Bronchial epithelial cell (primary cell): Measurements from ENCODE around the gene FSIP1. TPM values are rescaled to one million over a fixed set of nuclear protein-coding genes. Genes with fewer than 3 reads are reported as not detected.

Experiments used
- DNase-seq: peaks from one replicate; pipeline ENCODE4 v3.0.0-alpha.2; 2010; ENCODE audit warnings: low read depth
- FAIRE-seq: peaks from 2 replicates; lab custom pipeline; 2011; peaks lifted over from hg19 to GRCh38; lab: Jason Lieb, UNC
- H3K27me3 ChIP-seq: 2 replicates; pipeline ENCODE4 v1.5.1; 2011; ENCODE audit warnings: low read length; ENCODE audit not compliant: control insufficient read depth, insufficient read depth
- H3K36me3 ChIP-seq: 2 replicates; pipeline ENCODE4 v1.5.1; 2011; ENCODE audit warnings: low read length; ENCODE audit not compliant: control insufficient read depth, insufficient read depth
- H3K4me3 ChIP-seq: 2 replicates; pipeline ENCODE4 v1.5.1; 2011; ENCODE audit warnings: mild to moderate bottlenecking, low read depth, low read length, control low read depth
- total RNA-seq: library from RNA; depleted of rRNA; stranded (reverse); fragments of >200 nt; gene quantifications from 2 replicates; pipeline ENCODE4 v1.2.1, GENCODE V29; 2014
- TF ChIP-seq, protein P1 (sequence below): IDR thresholded peaks from 2 replicates; pipeline ENCODE4 v1.5.1; 2011; ENCODE audit warnings: mild to moderate bottlenecking, moderate library complexity, low read length, control low read depth, inconsistent platforms; ENCODE audit not compliant: insufficient read depth, severe bottlenecking

Gene FSIP1
- total RNA-seq, 1 donor from 2014 or later: 9.5 TPM

DNA sequence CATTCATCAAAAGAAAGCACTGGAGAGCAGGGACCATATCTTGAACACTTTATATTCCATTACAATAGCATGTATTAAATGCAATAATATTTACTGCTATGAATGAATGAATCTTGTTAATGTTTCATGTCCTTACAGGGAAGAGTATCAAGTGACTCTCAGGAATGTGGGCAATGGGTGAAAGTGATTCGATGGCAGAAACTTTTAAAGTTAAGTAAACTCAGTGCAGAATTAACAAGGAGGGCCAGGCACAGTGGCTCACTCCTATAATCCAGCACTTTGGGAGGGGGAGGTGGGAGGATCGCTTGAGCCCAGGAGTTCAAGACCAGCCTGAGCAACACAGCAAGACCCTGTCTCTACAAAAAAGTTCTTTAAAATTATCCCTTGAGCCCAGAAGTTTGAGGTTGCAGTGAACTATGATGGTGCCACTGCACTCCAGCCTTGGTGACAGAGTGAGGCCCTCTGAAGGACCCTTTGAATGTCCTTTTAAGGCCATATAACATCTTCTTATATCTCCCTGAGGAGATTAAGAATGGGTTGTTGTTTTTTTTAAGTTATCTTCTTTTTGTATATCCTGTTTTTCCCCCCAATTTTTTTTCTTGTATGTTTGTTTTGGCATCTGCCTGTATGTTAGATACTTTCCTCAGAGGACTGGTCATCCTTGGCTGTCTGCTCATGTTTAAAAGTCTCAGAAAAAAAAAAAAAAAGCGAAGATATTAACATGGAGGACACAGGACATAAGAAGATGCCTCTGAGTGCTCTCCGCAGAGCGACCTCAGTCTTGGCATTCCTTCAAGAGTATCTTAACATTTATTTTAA lies 9.6 kb upstream of the FSIP1 start:
- H3K4me3 ChIP-seq: no peak overlapping the region
- FAIRE-seq (no peak), DNase-seq (no peak)
- no peaks in the 10 kb centered on the region for H3K36me3 ChIP-seq
- TF ChIP-seq, protein P1, sequence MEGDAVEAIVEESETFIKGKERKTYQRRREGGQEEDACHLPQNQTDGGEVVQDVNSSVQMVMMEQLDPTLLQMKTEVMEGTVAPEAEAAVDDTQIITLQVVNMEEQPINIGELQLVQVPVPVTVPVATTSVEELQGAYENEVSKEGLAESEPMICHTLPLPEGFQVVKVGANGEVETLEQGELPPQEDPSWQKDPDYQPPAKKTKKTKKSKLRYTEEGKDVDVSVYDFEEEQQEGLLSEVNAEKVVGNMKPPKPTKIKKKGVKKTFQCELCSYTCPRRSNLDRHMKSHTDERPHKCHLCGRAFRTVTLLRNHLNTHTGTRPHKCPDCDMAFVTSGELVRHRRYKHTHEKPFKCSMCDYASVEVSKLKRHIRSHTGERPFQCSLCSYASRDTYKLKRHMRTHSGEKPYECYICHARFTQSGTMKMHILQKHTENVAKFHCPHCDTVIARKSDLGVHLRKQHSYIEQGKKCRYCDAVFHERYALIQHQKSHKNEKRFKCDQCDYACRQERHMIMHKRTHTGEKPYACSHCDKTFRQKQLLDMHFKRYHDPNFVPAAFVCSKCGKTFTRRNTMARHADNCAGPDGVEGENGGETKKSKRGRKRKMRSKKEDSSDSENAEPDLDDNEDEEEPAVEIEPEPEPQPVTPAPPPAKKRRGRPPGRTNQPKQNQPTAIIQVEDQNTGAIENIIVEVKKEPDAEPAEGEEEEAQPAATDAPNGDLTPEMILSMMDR: no peak
- H3K27me3 ChIP-seq: no peaks in the 10 kb centered on the region

DNA sequence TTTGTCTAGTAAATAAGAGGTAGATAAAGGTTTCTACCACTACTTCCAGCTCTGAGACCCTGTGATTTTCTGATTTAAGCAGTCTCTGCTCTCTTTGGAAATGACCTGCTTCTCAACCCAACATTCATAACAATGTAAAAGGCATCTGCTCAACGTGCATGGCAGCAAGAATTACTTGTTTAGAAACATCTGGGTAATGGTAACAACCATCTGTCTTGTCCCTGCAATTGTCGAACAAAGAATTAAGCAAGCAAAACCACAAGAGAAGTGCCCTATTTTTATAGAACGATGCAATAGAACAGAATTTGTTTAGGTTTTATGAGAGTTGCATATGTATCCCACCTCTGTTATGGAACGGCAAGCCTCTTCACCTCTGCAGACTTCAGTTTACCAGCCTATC lies 7.1 kb upstream of the FSIP1 start:
- Histone ChIP-seq H3K27me3 (no peaks in the 10 kb centered on the region), H3K36me3 (no peaks in the 10 kb centered on the region), H3K4me3 (no peak overlapping the region)
- FAIRE-seq (no peak), DNase-seq (no peak)
- TF ChIP-seq, protein P1: no peak

DNA sequence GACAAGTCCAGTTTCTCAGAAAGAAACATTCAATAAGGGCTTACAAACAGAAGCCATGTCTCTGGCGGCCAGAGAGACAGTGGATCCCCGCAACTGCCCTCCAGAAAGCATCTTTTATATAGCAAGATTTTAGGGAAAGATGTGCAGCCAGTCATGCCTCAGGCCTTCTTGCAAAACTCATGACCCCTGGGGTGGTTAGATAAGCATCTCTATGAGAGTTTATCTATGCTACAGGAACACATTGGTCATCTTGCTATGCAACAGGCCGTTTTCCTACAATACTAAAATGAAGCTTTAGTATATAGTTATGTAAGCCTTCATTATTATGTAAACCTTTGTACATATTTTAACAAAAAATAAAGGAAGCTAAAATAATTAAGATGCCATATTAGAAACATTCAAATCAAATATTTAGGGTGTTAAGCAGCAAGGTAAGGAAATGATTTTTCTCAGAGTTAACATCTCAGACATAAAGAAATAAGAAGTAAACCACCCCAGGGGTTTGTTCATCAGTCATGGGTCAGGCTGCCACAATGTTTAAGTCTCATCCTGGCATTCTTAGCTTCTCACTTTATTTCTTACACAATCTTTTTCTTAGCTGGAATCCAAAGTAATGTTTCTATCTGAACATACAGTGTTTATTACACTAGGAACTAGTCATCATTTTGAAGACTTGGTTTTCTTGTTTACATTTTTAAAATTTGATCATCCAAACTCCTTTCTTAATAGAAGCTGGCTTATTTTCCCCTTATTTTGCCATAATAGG lies 6.3 kb upstream of the FSIP1 start:
- DNase-seq: no peak
- no peak overlapping the region for H3K4me3 ChIP-seq
- no peaks in the 10 kb centered on the region for H3K36me3 ChIP-seq
- no peaks in the 10 kb centered on the region for H3K27me3 ChIP-seq
- no peak for FAIRE-seq
- TF ChIP-seq, protein P1: no peak

DNA sequence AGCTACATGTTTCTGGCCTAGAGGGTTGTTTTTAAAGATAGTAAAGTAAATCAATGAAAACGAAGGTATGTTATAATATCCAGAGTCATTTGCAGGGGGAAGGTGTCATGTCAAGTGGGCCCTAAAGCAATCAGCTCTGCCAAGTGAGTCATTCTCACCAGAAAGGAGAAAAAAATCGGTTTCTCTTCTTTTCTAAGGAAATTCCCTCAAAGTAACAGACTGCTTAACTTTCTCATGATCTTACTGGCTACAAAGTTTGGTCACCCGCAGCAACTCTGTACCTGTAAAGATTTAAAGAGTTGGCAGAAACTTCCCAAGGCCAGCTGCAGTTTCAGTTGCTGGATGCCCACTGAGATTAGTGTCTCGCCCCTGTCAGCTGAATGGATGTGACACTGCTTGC lies 5.5 kb upstream of the FSIP1 start:
- Histone ChIP-seq H3K27me3 (no peaks in the 10 kb centered on the region), H3K4me3 (no peak overlapping the region), H3K36me3 (no peaks in the 10 kb centered on the region)
- FAIRE-seq (no peak), DNase-seq (no peak)
- TF ChIP-seq, protein P1: no peak

DNA sequence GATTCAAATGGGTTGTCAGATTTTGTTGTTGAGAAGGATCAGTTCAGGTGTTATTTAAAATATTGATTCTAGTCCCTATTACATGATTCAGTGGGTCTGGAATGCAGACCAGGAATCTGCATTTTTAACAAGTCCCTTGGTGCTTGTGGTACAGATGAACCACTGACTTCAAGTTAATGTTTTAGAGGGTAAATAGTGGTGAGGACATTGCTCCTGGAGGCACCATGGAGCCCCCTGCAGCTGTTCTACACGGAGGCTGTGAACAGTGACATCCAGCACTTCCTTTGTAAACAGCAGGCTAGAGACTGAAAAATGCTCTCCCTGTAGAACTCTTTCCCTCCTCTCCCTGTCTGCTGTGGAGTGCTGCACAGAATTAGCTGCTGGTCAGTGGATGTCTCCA lies 4.8 kb upstream of the FSIP1 start:
- H3K4me3 ChIP-seq: no peak overlapping the region
- H3K36me3 ChIP-seq: no peaks in the 10 kb centered on the region
- no peak for DNase-seq
- TF ChIP-seq, protein P1: no peak
- H3K27me3 ChIP-seq: no peaks in the 10 kb centered on the region
- FAIRE-seq: no peak
